CD4-positive, alpha-beta T cell (primary cell): Measurements from ENCODE around the gene MEAK7. TPM values are rescaled to one million over a fixed set of nuclear protein-coding genes. Genes with fewer than 3 reads are reported as not detected.

Experiments
- ATAC-seq: fragments of 200-7000 bp; cut with Tn5 transposase; one replicate; pipeline ENCODE4 v1.10.0; 2022; ENCODE audit warnings: mild to moderate bottlenecking; ENCODE audit not compliant: poor library complexity
- CTCF ChIA-PET: fragments of 350-600 bp; sonication (Branson Sonifier 250); formaldehyde crosslinking; loops from one replicate; lab custom pipeline; 2021; ENCODE audit warnings: antibody characterized with exemption, inconsistent platforms; lab: Charles Lee
- POLR2A ChIA-PET: fragments of 350-600 bp; sonication (Branson Sonifier 250); formaldehyde crosslinking; loops from one replicate; lab custom pipeline; 2021; ENCODE audit warnings: antibody characterized with exemption, inconsistent platforms; lab: Charles Lee
- DNase-seq, 14 experiments: peaks; one replicate each; pipeline ENCODE4 v3.0.0-alpha.2; 2013 to 2020; ENCODE audit warnings: mixed read lengths in 2 of 14
- H3K27ac ChIP-seq, 2 donors: one replicate each; pipeline versions ENCODE4 v1.5.1 to v1.7.0; 2013; ENCODE audit warnings: low read length in 2 of 2, low read depth in 1 of 2, mild to moderate bottlenecking in 1 of 2
- H3K27me3 ChIP-seq, 2 experiments: 1 replicate in 1 of 2; 2 replicates in 1 of 2; pipeline versions ENCODE4 v1.6.1 to v1.7.0; 2013; ENCODE audit warnings: low read length in 2 of 2, control low read depth in 1 of 2, mild to moderate bottlenecking in 1 of 2, moderate library complexity in 1 of 2; ENCODE audit not compliant: insufficient read depth in 2 of 2, control insufficient read depth in 1 of 2
- H3K36me3 ChIP-seq: one replicate; pipeline ENCODE4 v1.6.1; 2013; ENCODE audit warnings: low read length, control low read depth; ENCODE audit not compliant: insufficient read depth
- H3K4me1 ChIP-seq: one replicate; pipeline ENCODE4 v1.6.1; 2013; ENCODE audit warnings: low read length, control low read depth; ENCODE audit not compliant: insufficient read depth
- H3K4me3 ChIP-seq: one replicate; pipeline ENCODE4 v1.5.1; 2013; ENCODE audit warnings: mild to moderate bottlenecking, low read length, moderate library complexity
- H3K9me3 ChIP-seq, 2 experiments: 1 replicate in 1 of 2; 2 replicates in 1 of 2; pipeline versions ENCODE4 v1.6.1 to v1.7.0; 2013; ENCODE audit warnings: low read length in 2 of 2, mild to moderate bottlenecking in 2 of 2, control low read depth in 1 of 2, moderate library complexity in 1 of 2; ENCODE audit not compliant: control insufficient read depth in 1 of 2, insufficient read depth in 1 of 2
- H3K27ac Mint-ChIP-seq: one replicate; pipeline ENCODE4 v1.8.0; 2020; ENCODE audit warnings: mixed read lengths
- H3K27me3 Mint-ChIP-seq: one replicate; pipeline ENCODE4 v1.8.0; 2021; ENCODE audit warnings: mixed read lengths
- H3K36me3 Mint-ChIP-seq: one replicate; pipeline ENCODE4 v1.8.0; 2021; ENCODE audit warnings: low read depth, mixed read lengths
- H3K4me1 Mint-ChIP-seq: one replicate; pipeline ENCODE4 v1.8.0; 2021; ENCODE audit warnings: low read depth, mixed read lengths
- H3K4me3 Mint-ChIP-seq: one replicate; pipeline ENCODE4 v1.8.0; 2020; ENCODE audit warnings: mild to moderate bottlenecking, mixed read lengths
- H3K9me3 Mint-ChIP-seq: one replicate; pipeline ENCODE4 v1.8.0; 2020; ENCODE audit warnings: mixed read lengths
- intact Hi-C, 2 experiments: fragments of 100-400 bp; cut with DNase I in 1 of 2; cut with micrococcal nuclease in 1 of 2; formaldehyde crosslinking; loops; one replicate each; pipeline versions ENCODE4 v1.15.1 to v1.9.0; 2023 to 2025; cut with DNase I, micrococcal nuclease
- total RNA-seq, 174 experiments: library from RNA in 2 of 174; stranded (reverse) in 2 of 174; gene quantifications; one replicate each; pipeline ENCODE4 v1.2.3 and lab custom pipeline; 2021 to 2026
- TF ChIP-seq, protein P1 (sequence below): fragments of 200-600 bp; IDR thresholded peaks from one replicate; pipeline ENCODE4 v1.8.0; 2022; ENCODE audit warnings: antibody characterized with exemption, mild to moderate bottlenecking

MEAK7 gene
- total RNA-seq, 2 experiments from 2014 or later = 1.9 to 3.7 TPM

DNA sequence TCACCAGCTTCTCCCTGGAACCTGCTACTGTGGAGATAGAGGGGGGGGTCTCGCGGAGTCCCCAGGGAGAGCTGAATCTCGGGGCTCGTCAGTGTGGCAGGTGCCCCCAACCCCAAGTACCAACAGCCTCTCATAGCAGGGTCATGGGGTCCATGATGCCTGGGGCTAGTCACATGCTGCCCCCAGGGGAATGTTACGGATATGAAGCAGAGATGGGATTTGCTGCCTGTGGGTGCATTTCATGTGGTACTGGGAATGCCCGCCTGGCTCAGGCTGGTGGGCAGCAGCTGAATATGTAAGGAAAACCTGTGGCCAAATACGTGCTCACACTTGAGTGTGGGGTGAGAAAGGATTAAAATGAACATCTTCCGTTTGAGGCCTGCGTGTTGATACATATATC, 49.4 kb downstream of the MEAK7 start:
- Histone ChIP-seq H3K4me3 (no peak overlapping the region), H3K36me3 (no peaks in the 10 kb centered on the region), H3K27ac (no peak overlapping the region), H3K4me1 (no peaks in the 10 kb centered on the region), H3K27me3 (no peaks in the 10 kb centered on the region), H3K9me3 (peaks cover 0 to 24% of the 10 kb centered on the region in 2 experiments)
- CTCF ChIA-PET = no interaction called here
- Mint-ChIP-seq H3K9me3 (no peaks in the 10 kb centered on the region), H3K4me3 (no peak overlapping the region), H3K27ac (no peak overlapping the region), H3K4me1 (no peaks in the 10 kb centered on the region), H3K36me3 (no peaks in the 10 kb centered on the region), H3K27me3 (peaks cover 4% of the 10 kb centered on the region)
- ATAC-seq (no peak), DNase-seq (no peak)
- POLR2A ChIA-PET = no interaction called here
- TF ChIP-seq, protein P1, sequence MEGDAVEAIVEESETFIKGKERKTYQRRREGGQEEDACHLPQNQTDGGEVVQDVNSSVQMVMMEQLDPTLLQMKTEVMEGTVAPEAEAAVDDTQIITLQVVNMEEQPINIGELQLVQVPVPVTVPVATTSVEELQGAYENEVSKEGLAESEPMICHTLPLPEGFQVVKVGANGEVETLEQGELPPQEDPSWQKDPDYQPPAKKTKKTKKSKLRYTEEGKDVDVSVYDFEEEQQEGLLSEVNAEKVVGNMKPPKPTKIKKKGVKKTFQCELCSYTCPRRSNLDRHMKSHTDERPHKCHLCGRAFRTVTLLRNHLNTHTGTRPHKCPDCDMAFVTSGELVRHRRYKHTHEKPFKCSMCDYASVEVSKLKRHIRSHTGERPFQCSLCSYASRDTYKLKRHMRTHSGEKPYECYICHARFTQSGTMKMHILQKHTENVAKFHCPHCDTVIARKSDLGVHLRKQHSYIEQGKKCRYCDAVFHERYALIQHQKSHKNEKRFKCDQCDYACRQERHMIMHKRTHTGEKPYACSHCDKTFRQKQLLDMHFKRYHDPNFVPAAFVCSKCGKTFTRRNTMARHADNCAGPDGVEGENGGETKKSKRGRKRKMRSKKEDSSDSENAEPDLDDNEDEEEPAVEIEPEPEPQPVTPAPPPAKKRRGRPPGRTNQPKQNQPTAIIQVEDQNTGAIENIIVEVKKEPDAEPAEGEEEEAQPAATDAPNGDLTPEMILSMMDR = no peak
- intact Hi-C loops = no loop called here

Other genes with a start within 250 kb of the MEAK7 start
- not detected for gene WFDC1, start 209.8 kb downstream of the MEAK7 start, total RNA-seq
- gene ATP2C2, start 136.1 kb downstream of the MEAK7 start, total RNA-seq = not detected
- 100 to 1,000 TPM; 179 to 181 TPM for gene COTL1, start 113.4 kb upstream of the MEAK7 start, total RNA-seq
- gene KLHL36, start 143.9 kb upstream of the MEAK7 start, total RNA-seq = 10 to 100 TPM; 76.6 to 78.6 TPM
- gene USP10, start 195.3 kb upstream of the MEAK7 start, total RNA-seq = 100 to 1,000 TPM in 1 of 2 experiments, 10 to 100 TPM in 1; 99.3 to 106 TPM